Trophoblast cell (in vitro differentiated cells and primary cell): Measurements from ENCODE around the gene COG2.

Experiments used
- DNase-seq, 2 donors: peaks; one replicate each; pipeline ENCODE4 v3.0.0-alpha.2; 2016
- H2AFZ ChIP-seq: 2 replicates; pipeline ENCODE4 v1.6.1; 2013; ENCODE audit warnings: low read length, moderate library complexity, mild to moderate bottlenecking; ENCODE audit not compliant: insufficient read depth, poor library complexity
- H2AK5ac ChIP-seq: 2 replicates; pipeline ENCODE4 v1.6.1; 2013; ENCODE audit warnings: mild to moderate bottlenecking, low read length
- H2BK120ac ChIP-seq: 2 replicates; pipeline ENCODE4 v1.6.1; 2013; ENCODE audit warnings: low read length, mild to moderate bottlenecking, moderate library complexity; ENCODE audit not compliant: insufficient read depth, poor library complexity
- H2BK12ac ChIP-seq: 2 replicates; pipeline ENCODE4 v1.6.1; 2013; ENCODE audit warnings: mild to moderate bottlenecking, low read length, moderate library complexity
- H2BK5ac ChIP-seq: 2 replicates; pipeline ENCODE4 v1.6.1; 2013; ENCODE audit warnings: low read length, low read depth, moderate library complexity, mild to moderate bottlenecking; ENCODE audit not compliant: poor library complexity
- H3K14ac ChIP-seq: 2 replicates; pipeline ENCODE4 v1.6.1; 2013; ENCODE audit warnings: mild to moderate bottlenecking, low read length
- H3K18ac ChIP-seq: 2 replicates; pipeline ENCODE4 v1.6.1; 2013; ENCODE audit warnings: mild to moderate bottlenecking, low read length
- H3K23ac ChIP-seq: 2 replicates; pipeline ENCODE4 v1.6.1; 2013; ENCODE audit warnings: low read length
- H3K27ac ChIP-seq: 2 replicates; pipeline ENCODE4 v1.5.1; 2013; ENCODE audit warnings: low read depth, mild to moderate bottlenecking, inconsistent platforms, low read length, moderate library complexity
- H3K27me3 ChIP-seq: 2 replicates; pipeline ENCODE4 v1.6.1; 2013; ENCODE audit warnings: inconsistent platforms, mild to moderate bottlenecking, low read length, moderate library complexity; ENCODE audit not compliant: insufficient read depth
- H3K36me3 ChIP-seq, 2 experiments: 1 replicate in 1 of 2; 2 replicates in 1 of 2; pipeline ENCODE4 v1.6.1; 2013; ENCODE audit warnings: low read length in 2 of 2, mild to moderate bottlenecking in 2 of 2, moderate library complexity in 1 of 2; ENCODE audit not compliant: insufficient read depth in 2 of 2, control insufficient read depth in 1 of 2
- H3K4ac ChIP-seq: 2 replicates; pipeline ENCODE4 v1.6.1; 2013; ENCODE audit warnings: low read depth, mild to moderate bottlenecking, low read length, moderate library complexity
- H3K4me1 ChIP-seq, 2 experiments: 1 replicate in 1 of 2; 2 replicates in 1 of 2; pipeline ENCODE4 v1.6.1; 2013; ENCODE audit warnings: low read length in 2 of 2, mild to moderate bottlenecking in 2 of 2, moderate library complexity in 1 of 2; ENCODE audit not compliant: insufficient read depth in 2 of 2, control insufficient read depth in 1 of 2
- H3K4me2 ChIP-seq: 2 replicates; pipeline ENCODE4 v1.6.1; 2013; ENCODE audit warnings: inconsistent platforms, mild to moderate bottlenecking, low read length, moderate library complexity
- H3K4me3 ChIP-seq: 2 replicates; pipeline ENCODE4 v1.5.1; 2013; ENCODE audit warnings: mild to moderate bottlenecking, low read depth, low read length, inconsistent platforms
- H3K79me1 ChIP-seq: one replicate; pipeline ENCODE4 v1.6.1; 2013; ENCODE audit warnings: low read length
- H3K79me2 ChIP-seq: 2 replicates; pipeline ENCODE4 v1.6.1; 2013; ENCODE audit warnings: low read length, mild to moderate bottlenecking; ENCODE audit not compliant: control insufficient read depth, insufficient read depth, poor library complexity
- H3K9ac ChIP-seq: 2 replicates; pipeline ENCODE4 v1.6.1; 2013; ENCODE audit warnings: mild to moderate bottlenecking, low read length
- H3K9me3 ChIP-seq: 2 replicates; pipeline ENCODE4 v1.6.1; 2013; ENCODE audit warnings: low read depth, mild to moderate bottlenecking, control low read depth, inconsistent platforms, low read length; ENCODE audit not compliant: insufficient read depth
- H4K12ac ChIP-seq: 2 replicates; pipeline ENCODE4 v1.6.1; 2013; ENCODE audit warnings: low read depth, mild to moderate bottlenecking, low read length, moderate library complexity
- H4K8ac ChIP-seq: 2 replicates; pipeline ENCODE4 v1.6.1; 2013; ENCODE audit warnings: low read depth, mild to moderate bottlenecking, low read length, moderate library complexity
- H4K91ac ChIP-seq: one replicate; pipeline ENCODE4 v1.6.1; 2013; ENCODE audit warnings: low read depth, mild to moderate bottlenecking, low read length, moderate library complexity
- WGBS: extraction: QIAGEN DNeasy Blood & Tissue Kit; methylation state at CpG from one replicate; pipeline ENCODE4 v1.1.7; 2013; ENCODE audit warnings: missing lambda C conversion rate; ENCODE audit not compliant: insufficient read length, insufficient coverage; ENCODE audit errors: extremely low coverage; 5-methylcytosine and 5-hydroxymethylcytosine counted together

COG2 gene

GRCh38 chr1:230609208-230609607 is 33.1 kb upstream of the COG2 start:
- Histone ChIP-seq H4K8ac (no peak overlapping the region), H3K27me3 (no peaks in the 10 kb centered on the region)
- WGBS, result no CpG with 5 or more reads among the region's 2 CpGs

DNA sequence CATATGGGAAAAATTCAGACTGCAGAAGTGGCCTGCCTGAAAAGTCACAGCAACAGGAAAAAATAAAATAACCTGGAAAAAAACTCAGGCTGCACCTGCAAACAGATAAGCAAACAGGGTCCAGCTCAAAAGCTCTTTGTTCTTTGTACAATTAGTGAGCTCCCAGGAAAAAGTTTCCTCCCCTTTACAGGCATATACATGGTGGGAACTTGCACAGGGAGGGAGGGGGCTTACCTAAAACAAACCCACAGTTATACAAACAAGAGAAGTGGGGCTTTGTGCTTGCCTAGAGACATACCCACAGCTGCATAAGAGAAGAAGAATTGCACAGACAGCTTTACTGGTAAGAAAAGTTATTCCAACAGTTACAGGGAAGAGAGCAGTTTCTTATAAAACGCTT is 31.7 kb upstream of the COG2 start:
- no CpG with 5 or more reads among the region's 1 CpG for WGBS
- no peak overlapping the region for H3K4ac ChIP-seq
- no peak for DNase-seq

More at GRCh38 chr1:230609208-230609607, 33.1 kb upstream of the COG2 start:
- no peak overlapping the region for H3K23ac ChIP-seq
- H3K18ac ChIP-seq, result no peak overlapping the region
- H3K79me2 ChIP-seq, result no peaks in the 10 kb centered on the region
- H2AK5ac ChIP-seq, result no peak overlapping the region
- H3K4me1 ChIP-seq, result no peaks in the 10 kb centered on the region
- no peaks in the 10 kb centered on the region for H3K9me3 ChIP-seq
- no peak overlapping the region for H3K14ac ChIP-seq
- no peak overlapping the region for H4K12ac ChIP-seq
- no peak overlapping the region for H2BK12ac ChIP-seq
- H4K91ac ChIP-seq, result no peak overlapping the region
- H2BK5ac ChIP-seq, result no peak overlapping the region
- no peak overlapping the region for H3K4ac ChIP-seq
- no peak overlapping the region for H2BK120ac ChIP-seq
- no peaks in the 10 kb centered on the region for H3K79me1 ChIP-seq
- H3K27ac ChIP-seq, result no peak overlapping the region
- H3K4me2 ChIP-seq, result no peak overlapping the region
- no peak overlapping the region for H3K4me3 ChIP-seq
- DNase-seq, result no peak
- H2AFZ ChIP-seq, result no peak overlapping the region
- H3K9ac ChIP-seq, result no peak overlapping the region
- no peaks in the 10 kb centered on the region for H3K36me3 ChIP-seq

DNA sequence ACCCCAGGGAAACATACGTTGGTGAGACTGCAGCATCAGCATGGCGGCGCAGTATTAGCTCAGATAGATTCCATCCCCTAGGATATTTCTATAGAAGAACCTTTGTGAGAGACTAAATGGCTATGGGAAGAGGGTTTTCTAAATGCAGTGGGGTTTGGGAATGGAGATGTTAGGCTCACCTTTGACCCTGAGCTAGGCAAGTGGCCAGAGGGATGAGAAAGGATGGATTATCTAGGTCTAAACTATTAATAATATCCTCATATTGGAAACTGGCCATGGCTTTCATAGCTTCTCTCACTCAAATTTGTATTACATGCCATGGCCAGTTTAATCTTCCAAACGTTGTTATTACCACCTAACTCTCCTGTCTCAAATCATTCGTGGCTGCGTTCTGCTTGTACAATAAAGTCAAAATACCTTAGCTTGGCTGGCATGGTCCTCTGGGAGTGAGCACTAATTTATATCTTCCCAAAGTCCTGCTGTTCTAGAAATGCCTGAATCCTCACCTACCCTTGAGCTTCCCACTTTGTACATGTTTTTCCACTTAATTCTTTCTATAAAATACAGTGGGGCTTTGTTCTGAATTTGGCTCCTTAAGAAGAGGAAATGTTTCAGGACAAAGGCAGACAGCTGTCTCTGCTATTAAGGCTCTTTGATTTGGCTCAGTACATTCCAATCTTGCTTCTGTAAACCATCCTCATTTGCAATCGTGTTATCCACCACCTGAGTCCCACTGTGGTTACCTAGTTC is 31.0 kb upstream of the COG2 start:
- Histone ChIP-seq H3K27ac (no peak overlapping the region), H2AK5ac (no peak overlapping the region), H4K91ac (no peak overlapping the region), H3K4me2 (no peak overlapping the region), H2BK5ac (no peak overlapping the region), H3K4me1 (no peaks in the 10 kb centered on the region), H2AFZ (no peak overlapping the region), H4K12ac (no peak overlapping the region), H3K4ac (no peak overlapping the region), H2BK12ac (no peak overlapping the region), H3K27me3 (no peaks in the 10 kb centered on the region), H3K9ac (no peak overlapping the region), H3K18ac (no peak overlapping the region), H3K14ac (no peak overlapping the region), H3K23ac (no peak overlapping the region), H2BK120ac (no peak overlapping the region), H3K36me3 (no peaks in the 10 kb centered on the region), H3K79me2 (no peaks in the 10 kb centered on the region), H3K9me3 (no peaks in the 10 kb centered on the region), H3K4me3 (no peak overlapping the region), H4K8ac (no peak overlapping the region), H3K79me1 (no peaks in the 10 kb centered on the region)
- no CpG with 5 or more reads among the region's 7 CpGs for WGBS
- DNase-seq, result no peak

More for the DNA sequence above, 31.7 kb upstream of the COG2 start:
- no peak overlapping the region for H4K12ac ChIP-seq
- no peak overlapping the region for H3K4me3 ChIP-seq
- no peak overlapping the region for H3K4me2 ChIP-seq
- H3K18ac ChIP-seq, result no peak overlapping the region
- no peaks in the 10 kb centered on the region for H3K79me2 ChIP-seq
- no peak overlapping the region for H2BK120ac ChIP-seq
- H3K14ac ChIP-seq, result no peak overlapping the region
- no peaks in the 10 kb centered on the region for H3K27me3 ChIP-seq
- H3K9me3 ChIP-seq, result no peaks in the 10 kb centered on the region
- no peak overlapping the region for H3K9ac ChIP-seq
- H3K36me3 ChIP-seq, result no peaks in the 10 kb centered on the region
- no peak overlapping the region for H3K23ac ChIP-seq
- H2AFZ ChIP-seq, result no peak overlapping the region
- H4K91ac ChIP-seq, result no peak overlapping the region
- no peak overlapping the region for H2AK5ac ChIP-seq
- no peak overlapping the region for H2BK12ac ChIP-seq
- no peaks in the 10 kb centered on the region for H3K79me1 ChIP-seq
- no peak overlapping the region for H3K27ac ChIP-seq
- no peak overlapping the region for H4K8ac ChIP-seq
- no peaks in the 10 kb centered on the region for H3K4me1 ChIP-seq
- H2BK5ac ChIP-seq, result no peak overlapping the region

- Histone ChIP-seq H2AFZ (no peak overlapping the region), H3K36me3 (no peaks in the 10 kb centered on the region), H2BK5ac (no peak overlapping the region), H2BK120ac (no peak overlapping the region), H3K4me2 (no peak overlapping the region), H4K12ac (no peak overlapping the region), H3K27ac (no peak overlapping the region), H3K4me3 (no peak overlapping the region), H3K23ac (no peak overlapping the region), H3K14ac (no peak overlapping the region), H3K27me3 (no peaks in the 10 kb centered on the region), H3K9ac (no peak overlapping the region), H2AK5ac (no peak overlapping the region), H3K79me1 (no peaks in the 10 kb centered on the region), H4K91ac (no peak overlapping the region), H3K79me2 (no peaks in the 10 kb centered on the region), H3K4me1 (no peaks in the 10 kb centered on the region), H3K4ac (no peak overlapping the region), H4K8ac (no peak overlapping the region), H3K9me3 (no peaks in the 10 kb centered on the region), H3K18ac (no peak overlapping the region), H2BK12ac (no peak overlapping the region)
- WGBS, result no CpG with 5 or more reads among the region's 1 CpG
- DNase-seq, result no peak
These were observed 30.4 kb upstream of the COG2 start for GRCh38 chr1:230611878-230612235.
